Fibroblast of villous mesenchyme (primary cell): ENCODE results near the gene KCNH3. TPM values are rescaled to one million over a fixed set of nuclear protein-coding genes. Genes with fewer than 3 reads are reported as not detected.

Experiments used
- DNase-seq: peaks from one replicate; pipeline ENCODE4 v3.0.0-alpha.2; 2010; ENCODE audit warnings: low read depth
- H3K4me3 ChIP-seq: 2 replicates; pipeline ENCODE4 v1.5.1; 2011; ENCODE audit warnings: low read depth, mild to moderate bottlenecking, low read length
- CTCF ChIP-seq: IDR thresholded peaks from 2 replicates; pipeline ENCODE4 v1.5.1; 2012; ENCODE audit warnings: low read depth, mild to moderate bottlenecking, low read length; ENCODE audit not compliant: insufficient read depth
- total RNA-seq: library from RNA; depleted of rRNA; stranded (reverse); fragments of >200 nt; gene quantifications from 2 replicates; pipeline ENCODE4 v1.2.3, GENCODE V29; 2012

KCNH3 gene
- total RNA-seq, 1 donor = under 0.01 TPM

- DNase-seq = no peak
- TF ChIP-seq CTCF = no peak
- H3K4me3 ChIP-seq = no peak overlapping the region
Observed at GRCh38 chr12:49540229-49541139, 1.7 kb downstream of the KCNH3 start.

GRCh38 chr12:49541140-49541861, 2.5 kb downstream of the KCNH3 start:
- no peak for TF ChIP-seq CTCF
- H3K4me3 ChIP-seq = no peak overlapping the region
- no peak for DNase-seq

GRCh38 chr12:49541911-49542505, 3.2 kb downstream of the KCNH3 start:
- no peak overlapping the region for H3K4me3 ChIP-seq
- DNase-seq = no peak
- no peak for TF ChIP-seq CTCF

- TF ChIP-seq CTCF = no peak
- DNase-seq = no peak
- H3K4me3 ChIP-seq = no peak overlapping the region
Observed at GRCh38 chr12:49542592-49543160, 3.8 kb downstream of the KCNH3 start.

GRCh38 chr12:49543221-49543913, 4.5 kb downstream of the KCNH3 start:
- no peak for DNase-seq
- no peak overlapping the region for H3K4me3 ChIP-seq
- TF ChIP-seq CTCF = no peak

- no peak overlapping the region for H3K4me3 ChIP-seq
- no peak for DNase-seq
- TF ChIP-seq CTCF = no peak
Observed at GRCh38 chr12:49543914-49544815, 5.3 kb downstream of the KCNH3 start.
